H1 (cell line): ENCODE results near the gene SUSD6.

Source experiments
- ATF3 ChIP-seq: IDR thresholded peaks from 2 replicates; pipeline ENCODE4 v1.6.1; 2011; ENCODE audit warnings: low read depth, mild to moderate bottlenecking, low read length; ENCODE audit not compliant: insufficient read depth
- CTCF ChIP-seq, 3 experiments: IDR thresholded peaks; 1 replicate in 2 of 3; 2 replicates in 1 of 3; pipeline versions ENCODE4 v1.5.1 to v1.6.1; 2011; ENCODE audit warnings: low read length in 3 of 3, mild to moderate bottlenecking in 3 of 3, inconsistent platforms in 2 of 3, low read depth in 1 of 3, moderate library complexity in 1 of 3; ENCODE audit not compliant: insufficient read depth in 1 of 3; ENCODE audit errors: control extremely low read depth in 1 of 3
- EP300 ChIP-seq, 2 experiments: IDR thresholded peaks; 1 replicate in 1 of 2; 2 replicates in 1 of 2; pipeline ENCODE4 v1.6.1; 2011 to 2012; ENCODE audit warnings: low read depth in 2 of 2, low read length in 2 of 2, mild to moderate bottlenecking in 2 of 2, borderline replicate concordance in 1 of 2, inconsistent platforms in 1 of 2, moderate library complexity in 1 of 2
- POLR2AphosphoS5 ChIP-seq: IDR thresholded peaks from 2 replicates; pipeline ENCODE4 v1.6.1; 2011; ENCODE audit warnings: low read depth, low read length
- RAD21 ChIP-seq, 2 experiments: IDR thresholded peaks in 1 of 2; conservative IDR thresholded peaks in 1 of 2; 2 replicates each; pipeline ENCODE4 v1.6.1; 2011; ENCODE audit warnings: low read depth in 2 of 2, low read length in 2 of 2, improper control_type of control experiment in 1 of 2, inconsistent platforms in 1 of 2, mild to moderate bottlenecking in 1 of 2, moderate library complexity in 1 of 2
- TAF1 ChIP-seq: IDR thresholded peaks from 2 replicates; pipeline ENCODE4 v1.6.1; 2011; ENCODE audit warnings: mild to moderate bottlenecking, low read depth, low read length
- USF2 ChIP-seq: IDR thresholded peaks from 2 replicates; pipeline ENCODE4 v1.6.1; 2011; ENCODE audit warnings: low read length, improper control_type of control experiment
- ZNF274 ChIP-seq: IDR thresholded peaks from 2 replicates; pipeline ENCODE4 v1.7.0; 2012; ENCODE audit warnings: low read length, borderline replicate concordance; ENCODE audit errors: extremely low read depth

GRCh38 chr14:69711881-69712560, 100.6 kb downstream of the SUSD6 start:
- TF ChIP-seq TAF1 (no peak), RAD21 (IDR thresholded peaks at IDR 0.05 in 1 of 2, conservative IDR thresholded peaks at IDR 0.05 in 1 of 2; ENCODE audit: low read depth in 2 of 2, low read length in 2 of 2) (no peak), ZNF274 (no peak), POLR2AphosphoS5 (no peak), CTCF (IDR thresholded peaks at IDR 0.05; ENCODE audit: control extremely low read depth in 1 of 3, insufficient read depth in 1 of 3, low read depth in 1 of 3, low read length in 3 of 3) (no peak), ATF3 (no peak), USF2 (no peak), EP300 (IDR thresholded peaks at IDR 0.05; ENCODE audit: borderline replicate concordance in 1 of 2, low read depth in 2 of 2, low read length in 2 of 2) (no peak)
